ENCODE results near the gene MBD2.
"Not testable (repeated sequence)": the region's sequence is repeated elsewhere in the genome, so short reads cannot be mapped to it uniquely, and the experiment has no call there.

Gene MBD2, protein sequence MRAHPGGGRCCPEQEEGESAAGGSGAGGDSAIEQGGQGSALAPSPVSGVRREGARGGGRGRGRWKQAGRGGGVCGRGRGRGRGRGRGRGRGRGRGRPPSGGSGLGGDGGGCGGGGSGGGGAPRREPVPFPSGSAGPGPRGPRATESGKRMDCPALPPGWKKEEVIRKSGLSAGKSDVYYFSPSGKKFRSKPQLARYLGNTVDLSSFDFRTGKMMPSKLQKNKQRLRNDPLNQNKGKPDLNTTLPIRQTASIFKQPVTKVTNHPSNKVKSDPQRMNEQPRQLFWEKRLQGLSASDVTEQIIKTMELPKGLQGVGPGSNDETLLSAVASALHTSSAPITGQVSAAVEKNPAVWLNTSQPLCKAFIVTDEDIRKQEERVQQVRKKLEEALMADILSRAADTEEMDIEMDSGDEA

DNA sequence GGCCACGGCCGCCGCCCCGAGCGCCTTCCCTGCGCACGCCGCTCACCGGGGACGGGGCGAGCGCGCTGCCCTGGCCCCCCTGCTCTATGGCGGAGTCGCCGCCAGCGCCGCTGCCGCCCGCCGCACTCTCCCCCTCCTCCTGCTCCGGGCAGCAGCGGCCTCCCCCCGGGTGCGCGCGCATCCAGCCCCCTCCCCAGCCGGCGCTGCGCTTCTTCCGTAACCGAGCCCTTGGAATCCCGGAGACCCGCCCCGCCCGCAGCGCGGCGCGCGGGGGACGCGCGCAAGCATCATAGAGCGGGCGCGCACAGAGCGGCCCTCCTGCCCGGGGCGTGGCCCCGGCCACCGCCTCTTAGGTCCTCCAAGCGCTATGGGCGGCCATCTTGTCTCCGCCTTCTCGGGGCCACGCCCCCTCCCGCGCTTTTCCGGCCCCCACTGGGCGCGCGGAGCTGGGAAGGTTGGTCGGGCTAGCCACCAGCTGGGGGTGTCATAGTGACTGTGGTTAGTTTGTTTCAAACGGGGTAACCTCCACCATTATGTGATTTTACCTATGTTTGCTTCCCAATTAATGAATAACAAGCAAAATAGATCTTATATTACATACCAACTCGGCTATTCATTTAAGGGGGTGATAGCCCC, at the start of gene MBD2:
Gene MBD2 (minus strand): TSS at position 291 of the 636 bp plus-strand sequence. CDS start 110 bp downstream, at position 181.
- peak; percentile 79 to 87 for DNase-seq (ENCODE audit: low read depth in 2 of 2, low spot score in 1 of 2)

GRCh38 chr18:54269893-54270844, 45.7 kb upstream of the MBD2 start:
- DNase-seq (ENCODE audit: low read depth in 2 of 2, low spot score in 1 of 2): no peak

GRCh38 chr18:54268751-54269150, 44.3 kb upstream of the MBD2 start:
- no peak for DNase-seq (ENCODE audit: low read depth in 2 of 2, low spot score in 1 of 2)

- no peak for DNase-seq (ENCODE audit: low read depth in 2 of 2, low spot score in 1 of 2)
Observed at GRCh38 chr18:54267701-54268100, 43.2 kb upstream of the MBD2 start.

DNA sequence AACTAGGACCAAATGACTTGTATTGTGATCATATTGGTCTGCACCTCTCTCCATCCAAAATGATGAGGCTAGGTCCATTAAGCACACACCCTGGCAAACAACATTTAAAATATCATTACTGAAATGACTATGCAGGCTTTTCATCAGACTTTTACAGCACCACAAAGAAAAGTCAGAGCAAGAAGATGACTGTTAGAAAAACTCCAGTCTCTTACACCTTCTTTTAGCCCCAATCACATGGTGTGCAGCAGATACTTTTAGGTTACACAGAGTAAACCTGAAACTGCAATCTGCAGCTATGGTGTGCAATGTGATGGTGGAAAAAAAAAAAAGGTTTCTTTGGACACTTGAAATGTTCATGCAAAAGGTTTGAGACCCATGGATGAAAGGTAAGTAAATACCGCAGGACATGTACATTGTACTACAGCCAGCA, 39.5 kb upstream of the MBD2 start:
- no peak for DNase-seq (ENCODE audit: low read depth in 2 of 2, low spot score in 1 of 2)

GRCh38 chr18:54261894-54262293, 37.4 kb upstream of the MBD2 start:
- DNase-seq (ENCODE audit: low read depth in 2 of 2, low spot score in 1 of 2): no peak

DNA sequence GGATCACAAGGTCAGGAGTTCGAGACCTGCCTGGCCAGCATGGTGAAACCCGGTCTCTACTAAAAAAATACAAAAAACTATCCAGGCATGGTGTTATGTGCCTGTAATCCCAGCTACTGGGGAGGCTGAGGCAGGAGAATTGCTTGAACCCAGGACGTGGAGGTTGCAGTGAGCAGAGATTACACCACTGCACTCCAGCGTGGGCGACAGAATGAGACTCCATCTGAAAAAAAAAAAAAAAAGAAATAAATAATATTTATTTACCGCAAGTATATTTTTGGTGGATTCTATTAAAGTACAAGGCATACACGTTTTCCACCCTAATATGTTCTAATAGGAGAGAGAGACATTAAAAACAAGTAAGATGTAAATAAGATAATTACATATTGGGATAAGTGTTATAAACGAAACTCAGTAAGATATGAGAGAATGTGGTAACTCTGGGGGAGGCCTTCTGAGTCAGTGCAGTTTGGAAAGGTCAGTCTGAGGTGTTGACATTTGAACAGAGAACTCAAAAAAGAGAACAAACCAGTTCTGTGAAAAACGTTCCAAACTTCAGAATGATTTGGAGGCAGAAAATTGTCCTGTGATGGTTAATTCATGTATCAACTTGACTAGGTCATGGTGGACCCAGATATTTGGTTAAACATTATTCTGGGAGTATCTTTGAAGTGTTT, 36.1 kb upstream of the MBD2 start:
- DNase-seq (ENCODE audit: low read depth in 2 of 2, low spot score in 1 of 2): no peak

DNA sequence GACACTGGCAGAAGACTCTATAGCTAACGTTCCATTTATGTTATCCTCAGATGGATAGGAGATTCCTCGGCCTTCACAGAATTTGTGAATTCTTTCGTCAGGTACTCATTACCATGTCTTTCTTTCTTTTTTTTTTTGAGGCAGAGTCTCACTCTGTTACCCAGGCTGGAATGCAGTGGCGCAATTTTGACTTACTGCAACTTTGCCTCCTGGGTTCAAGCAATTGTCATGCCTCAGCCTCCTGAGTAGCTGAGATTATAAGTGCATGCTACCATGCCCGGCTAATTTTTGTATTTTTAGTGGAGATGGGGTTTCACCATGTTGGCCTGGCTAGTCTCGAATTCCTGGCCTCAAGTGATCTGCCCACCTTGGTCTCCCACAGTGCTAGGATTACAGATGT, 33.3 kb upstream of the MBD2 start:
- not testable (repeated sequence) for DNase-seq (ENCODE audit: low read depth in 2 of 2, low spot score in 1 of 2)

GRCh38 chr18:54257015-54257414, 32.5 kb upstream of the MBD2 start:
- no peak for DNase-seq (ENCODE audit: low read depth in 2 of 2, low spot score in 1 of 2)

DNA sequence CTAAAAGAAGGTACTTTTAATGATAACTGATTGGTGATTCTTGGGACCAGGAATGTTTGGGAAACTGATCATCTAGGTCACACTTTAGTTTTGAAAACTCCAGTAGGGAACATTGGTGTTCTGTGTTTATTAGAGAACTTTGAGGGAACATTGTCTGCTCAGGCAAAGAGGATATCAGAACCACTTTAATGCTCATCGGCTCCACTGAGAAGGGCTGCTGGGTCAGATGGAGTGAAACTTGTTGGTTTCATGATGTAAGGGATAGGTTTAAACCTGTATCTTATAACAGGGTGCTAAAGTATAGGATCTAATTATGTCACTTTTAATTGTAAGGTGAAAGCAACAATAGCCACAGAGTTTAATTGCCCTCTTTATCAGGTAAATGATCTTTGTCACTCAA, 30.7 kb upstream of the MBD2 start:
- DNase-seq (ENCODE audit: low read depth in 2 of 2, low spot score in 1 of 2): no peak

DNA sequence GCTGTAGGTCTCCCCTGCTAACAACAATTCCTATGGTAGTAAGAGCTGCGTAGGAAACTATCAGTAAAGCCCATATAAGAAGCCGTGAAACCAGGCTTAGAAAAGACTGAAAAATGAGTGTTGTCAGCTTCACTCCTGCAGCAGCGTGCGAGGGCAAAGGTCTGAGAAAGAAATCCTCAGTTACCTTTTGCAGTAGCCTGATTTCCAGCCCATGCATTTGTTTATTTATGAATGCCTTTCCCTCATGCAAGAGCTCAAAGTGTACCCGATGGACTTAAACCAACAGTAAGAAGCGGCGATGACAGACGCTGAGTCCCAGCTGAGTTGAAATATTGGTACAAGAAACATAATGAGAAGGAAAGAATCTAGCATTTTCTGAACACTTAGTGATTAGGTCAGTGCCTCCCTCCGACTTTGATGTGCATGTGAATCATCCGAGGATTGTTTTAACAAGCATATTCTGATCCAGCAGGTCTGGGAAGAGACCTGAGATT, 29.8 kb upstream of the MBD2 start:
- DNase-seq (ENCODE audit: low read depth in 2 of 2, low spot score in 1 of 2): no peak

- DNase-seq (ENCODE audit: low read depth in 2 of 2, low spot score in 1 of 2): no peak
Observed at GRCh38 chr18:54251606-54252390, 27.3 kb upstream of the MBD2 start.

DNA sequence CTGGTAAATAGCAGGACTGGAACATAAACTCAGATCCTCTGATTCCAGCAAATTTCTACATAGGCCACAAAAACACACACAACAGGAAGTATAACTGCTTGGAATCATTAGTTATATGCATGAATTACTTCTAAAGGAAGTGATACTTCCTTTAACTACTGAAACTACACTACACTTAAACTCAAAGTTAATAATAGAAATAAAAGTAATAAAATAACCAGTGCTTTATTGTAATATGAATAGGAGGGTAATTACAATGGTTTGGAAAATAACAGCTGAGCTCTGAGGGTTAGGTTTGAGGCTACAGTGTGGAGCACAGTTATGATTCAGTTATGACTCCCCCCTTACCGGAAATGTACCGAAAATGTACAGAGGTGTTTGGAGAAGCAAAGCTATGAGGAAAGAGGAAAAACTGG, 26.4 kb upstream of the MBD2 start:
- no peak for DNase-seq (ENCODE audit: low read depth in 2 of 2, low spot score in 1 of 2)

GRCh38 chr18:54247511-54248175, 23.2 kb upstream of the MBD2 start:
- DNase-seq (ENCODE audit: low read depth in 2 of 2, low spot score in 1 of 2): no peak

DNA sequence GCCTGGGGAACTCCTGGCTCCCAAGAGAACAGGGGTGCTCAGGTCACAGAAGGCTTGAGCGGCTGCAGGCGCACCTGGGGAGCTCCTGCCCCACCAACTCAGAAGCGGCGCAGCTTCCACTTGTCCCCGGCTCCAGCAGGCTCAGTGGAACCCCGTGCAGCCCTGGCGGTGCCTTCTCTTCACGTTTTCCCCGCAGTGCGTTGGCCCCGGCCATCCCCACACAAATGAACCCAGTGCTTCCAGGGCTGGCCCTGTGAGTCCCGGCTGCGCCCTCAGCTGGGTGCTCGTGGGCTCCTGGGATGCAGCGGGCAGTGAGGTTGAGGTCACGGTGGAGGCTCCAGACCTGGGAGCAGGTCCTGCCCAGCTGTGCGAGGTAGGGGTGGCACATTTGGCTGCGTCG, 17.9 kb upstream of the MBD2 start:
- no peak for DNase-seq (ENCODE audit: low read depth in 2 of 2, low spot score in 1 of 2)

DNA sequence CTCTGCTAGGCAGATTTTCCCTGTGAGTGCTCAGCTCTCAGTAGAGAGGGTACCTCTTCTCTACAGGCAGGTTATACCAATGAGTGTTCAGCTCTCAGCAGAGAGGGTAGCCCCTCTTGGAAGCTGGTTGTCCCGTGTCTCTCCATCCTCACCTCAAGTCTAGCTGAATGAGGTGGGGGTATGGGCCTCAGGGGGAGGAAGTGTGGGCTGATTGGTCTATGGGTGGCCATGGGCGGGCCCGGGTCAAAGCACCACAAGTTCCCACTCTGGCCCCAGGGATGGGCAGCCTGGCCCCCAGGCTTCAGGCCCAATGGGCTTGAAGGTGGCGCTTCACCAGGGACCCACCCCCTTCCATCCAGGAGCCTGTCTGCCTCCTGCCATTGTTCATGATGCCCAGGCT, 17.0 kb upstream of the MBD2 start:
- DNase-seq (ENCODE audit: low read depth in 2 of 2, low spot score in 1 of 2): no peak

DNA sequence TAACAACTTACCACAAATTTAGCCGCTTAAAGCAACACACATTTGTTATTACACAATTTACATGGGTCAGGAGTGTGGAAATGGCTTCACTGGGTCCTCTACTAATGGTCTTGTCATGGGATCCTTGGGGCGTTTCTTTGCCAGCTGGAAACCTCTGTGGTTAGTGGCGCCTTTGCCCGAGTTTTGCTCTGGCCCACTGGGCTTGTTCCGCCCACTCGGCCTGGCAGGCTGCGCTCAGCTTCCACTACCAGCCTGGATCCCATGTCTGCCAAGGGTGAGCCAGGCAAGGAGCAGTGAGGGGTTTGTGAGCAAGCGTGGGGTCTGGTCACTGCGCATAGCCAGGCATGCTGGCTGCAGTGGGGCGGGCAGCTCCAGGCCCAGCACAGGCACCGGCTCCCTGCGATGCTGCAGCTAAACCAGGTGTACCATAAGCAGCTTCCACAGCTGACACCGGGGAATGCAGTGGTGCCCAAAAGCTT, 16.2 kb upstream of the MBD2 start:
- DNase-seq (ENCODE audit: low read depth in 2 of 2, low spot score in 1 of 2): no peak

- DNase-seq (ENCODE audit: low read depth in 2 of 2, low spot score in 1 of 2): no peak
Observed at GRCh38 chr18:54239601-54240000, 15.1 kb upstream of the MBD2 start.

DNA sequence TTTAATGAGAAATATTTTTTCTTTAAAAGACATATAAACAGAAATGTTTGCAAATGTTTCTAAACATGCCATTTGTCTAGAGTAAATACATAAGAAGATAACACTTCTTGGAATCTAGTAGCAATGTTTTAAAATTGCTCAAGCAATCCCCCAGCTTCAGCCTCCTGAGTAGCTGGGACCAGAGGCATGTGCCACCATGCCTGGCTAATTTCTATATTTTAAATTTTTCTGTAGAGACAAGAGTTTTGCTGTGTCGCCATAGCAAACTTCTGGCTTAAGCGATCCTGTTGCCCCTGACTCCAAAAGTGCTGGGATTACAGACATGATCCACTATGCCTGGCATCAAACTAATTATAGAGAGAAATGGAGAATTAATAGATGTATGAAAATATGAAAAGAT, 14.6 kb upstream of the MBD2 start:
- DNase-seq (ENCODE audit: low read depth in 2 of 2, low spot score in 1 of 2): no peak

All from stimulated activated CD8-positive, alpha-beta memory T cell treated with anti-CD3 and anti-CD28 coated beads, Interleukin-4, amount 100 ng/mL, for 1 hour (primary cell).